HUES64 (cell line): Measurements from ENCODE around the gene WNT6.
A peak's percentile ranks its signal among the peaks of the same experiment; 100 is the strongest.

Experiments used
- H3K27ac ChIP-seq: 2 replicates; pipeline ENCODE4 v1.7.0; 2013; ENCODE audit warnings: low read depth, low read length, inconsistent platforms
- H3K27me3 ChIP-seq: 2 replicates; pipeline ENCODE4 v1.6.1; 2013; ENCODE audit warnings: mild to moderate bottlenecking, low read length; ENCODE audit not compliant: insufficient read depth
- H3K36me3 ChIP-seq: 2 replicates; pipeline ENCODE4 v1.6.1; 2013; ENCODE audit warnings: mild to moderate bottlenecking, low read length; ENCODE audit not compliant: insufficient read depth
- H3K4me1 ChIP-seq: 2 replicates; pipeline ENCODE4 v1.6.1; 2013; ENCODE audit warnings: mild to moderate bottlenecking, low read length, moderate library complexity; ENCODE audit not compliant: insufficient read depth
- H3K4me3 ChIP-seq: 2 replicates; pipeline ENCODE4 v1.5.1; 2013; ENCODE audit warnings: mild to moderate bottlenecking, low read length, moderate library complexity
- H3K9ac ChIP-seq: 2 replicates; pipeline ENCODE4 v1.6.1; 2013; ENCODE audit warnings: mild to moderate bottlenecking, low read depth, low read length
- H3K9me3 ChIP-seq: 2 replicates; pipeline ENCODE4 v1.6.1; 2013; ENCODE audit warnings: low read depth, low read length; ENCODE audit not compliant: insufficient read depth
- WGBS: fragments of 150-250, 120-280 bp; methylation state at CpG from one replicate; pipeline ENCODE4 v1.1.7; 2013; ENCODE audit warnings: missing lambda C conversion rate; 5-methylcytosine and 5-hydroxymethylcytosine counted together

Gene WNT6

GRCh38 chr2:218880859-218881594, 21.4 kb downstream of the WNT6 start:
- peaks cover 10% of the 10 kb centered on the region for H3K4me1 ChIP-seq
- no peaks in the 10 kb centered on the region for H3K36me3 ChIP-seq
- H3K4me3 ChIP-seq, result no peak overlapping the region
- 12% methylated on average over 24 of the region's 24 CpGs for WGBS
- no peak overlapping the region for H3K9ac ChIP-seq
- H3K9me3 ChIP-seq, result no peaks in the 10 kb centered on the region
- no peak overlapping the region for H3K27ac ChIP-seq
- peaks cover 100% of the 10 kb centered on the region for H3K27me3 ChIP-seq

- Histone ChIP-seq H3K36me3 (no peaks in the 10 kb centered on the region), H3K27ac (no peak overlapping the region), H3K9me3 (no peaks in the 10 kb centered on the region), H3K4me1 (peaks cover 10% of the 10 kb centered on the region), H3K27me3 (peaks cover 100% of the 10 kb centered on the region), H3K9ac (no peak overlapping the region), H3K4me3 (no peak overlapping the region)
- WGBS, result 83% methylated on average over 12 of the region's 13 CpGs
Observed at GRCh38 chr2:218881744-218882460, 22.3 kb downstream of the WNT6 start.

- H3K9me3 ChIP-seq, result no peaks in the 10 kb centered on the region
- no peaks in the 10 kb centered on the region for H3K36me3 ChIP-seq
- H3K9ac ChIP-seq, result no peak overlapping the region
- peaks cover 100% of the 10 kb centered on the region for H3K27me3 ChIP-seq
- no peak overlapping the region for H3K4me3 ChIP-seq
- peaks cover 10% of the 10 kb centered on the region for H3K4me1 ChIP-seq
- H3K27ac ChIP-seq, result no peak overlapping the region
- 80% methylated on average over 1 of the region's 1 CpG for WGBS
Observed at GRCh38 chr2:218882461-218882816, 22.8 kb downstream of the WNT6 start.

- Histone ChIP-seq H3K36me3 (no peaks in the 10 kb centered on the region), H3K4me1 (peaks cover 10% of the 10 kb centered on the region), H3K27me3 (peaks cover 100% of the 10 kb centered on the region), H3K9ac (no peak overlapping the region), H3K9me3 (no peaks in the 10 kb centered on the region), H3K4me3 (no peak overlapping the region), H3K27ac (no peak overlapping the region)
- WGBS, result 50% methylated on average over 4 of the region's 4 CpGs
Observed at GRCh38 chr2:218882866-218883366, 23.3 kb downstream of the WNT6 start.

- peak overlapping the region; percentile 35 for H3K4me3 ChIP-seq
- H3K27ac ChIP-seq, result no peak overlapping the region
- no peaks in the 10 kb centered on the region for H3K9me3 ChIP-seq
- H3K4me1 ChIP-seq, result peaks cover 7% of the 10 kb centered on the region
- H3K9ac ChIP-seq, result no peak overlapping the region
- no peaks in the 10 kb centered on the region for H3K36me3 ChIP-seq
- WGBS, result 5% methylated on average over 71 of the region's 89 CpGs
- peaks cover 100% of the 10 kb centered on the region for H3K27me3 ChIP-seq
Observed at GRCh38 chr2:218883491-218884490, 24.2 kb downstream of the WNT6 start.

- H3K27ac ChIP-seq, result no peak overlapping the region
- H3K27me3 ChIP-seq, result peaks cover 100% of the 10 kb centered on the region
- H3K4me1 ChIP-seq, result peaks cover 7% of the 10 kb centered on the region; the same call in 1 of the 2 replicates
- no peaks in the 10 kb centered on the region for H3K36me3 ChIP-seq
- H3K4me3 ChIP-seq, result no peak overlapping the region
- no peaks in the 10 kb centered on the region for H3K9me3 ChIP-seq
- WGBS, result 79% methylated on average over 2 of the region's 2 CpGs
- H3K9ac ChIP-seq, result no peak overlapping the region
Observed at GRCh38 chr2:218884519-218884918, 24.9 kb downstream of the WNT6 start.

- H3K9ac ChIP-seq, result no peak overlapping the region
- no peak overlapping the region for H3K4me3 ChIP-seq
- no peaks in the 10 kb centered on the region for H3K4me1 ChIP-seq
- 47% methylated on average over 12 of the region's 12 CpGs for WGBS
- no peaks in the 10 kb centered on the region for H3K9me3 ChIP-seq
- peaks cover 100% of the 10 kb centered on the region for H3K27me3 ChIP-seq
- H3K27ac ChIP-seq, result no peak overlapping the region
- no peaks in the 10 kb centered on the region for H3K36me3 ChIP-seq
Observed at GRCh38 chr2:218885981-218886947, 26.7 kb downstream of the WNT6 start.

GRCh38 chr2:218887079-218887478, 27.5 kb downstream of the WNT6 start:
- peaks cover 100% of the 10 kb centered on the region for H3K27me3 ChIP-seq
- no peak overlapping the region for H3K27ac ChIP-seq
- H3K9ac ChIP-seq, result no peak overlapping the region
- H3K36me3 ChIP-seq, result no peaks in the 10 kb centered on the region
- H3K4me1 ChIP-seq, result no peaks in the 10 kb centered on the region
- no peaks in the 10 kb centered on the region for H3K9me3 ChIP-seq
- WGBS, result 82% methylated on average over 3 of the region's 3 CpGs
- H3K4me3 ChIP-seq, result no peak overlapping the region

GRCh38 chr2:218888341-218888740, 28.7 kb downstream of the WNT6 start:
- Histone ChIP-seq H3K9ac (no peak overlapping the region), H3K4me3 (no peak overlapping the region), H3K36me3 (no peaks in the 10 kb centered on the region), H3K27me3 (peaks cover 100% of the 10 kb centered on the region), H3K9me3 (no peaks in the 10 kb centered on the region), H3K27ac (no peak overlapping the region), H3K4me1 (no peaks in the 10 kb centered on the region)
- 71% methylated on average over 5 of the region's 5 CpGs for WGBS

GRCh38 chr2:218889937-218890336, 30.3 kb downstream of the WNT6 start:
- peaks cover 100% of the 10 kb centered on the region for H3K27me3 ChIP-seq
- H3K4me1 ChIP-seq, result peaks cover 4% of the 10 kb centered on the region; the same call in 1 of the 2 replicates
- H3K9me3 ChIP-seq, result no peaks in the 10 kb centered on the region; the same call in 1 of the 2 replicates
- H3K36me3 ChIP-seq, result no peaks in the 10 kb centered on the region
- no peak overlapping the region for H3K9ac ChIP-seq
- H3K4me3 ChIP-seq, result no peak overlapping the region
- WGBS, result 93% methylated on average over 23 of the region's 23 CpGs
- no peak overlapping the region for H3K27ac ChIP-seq
